Measurements from ENCODE around the gene ZNF536.

DNA sequence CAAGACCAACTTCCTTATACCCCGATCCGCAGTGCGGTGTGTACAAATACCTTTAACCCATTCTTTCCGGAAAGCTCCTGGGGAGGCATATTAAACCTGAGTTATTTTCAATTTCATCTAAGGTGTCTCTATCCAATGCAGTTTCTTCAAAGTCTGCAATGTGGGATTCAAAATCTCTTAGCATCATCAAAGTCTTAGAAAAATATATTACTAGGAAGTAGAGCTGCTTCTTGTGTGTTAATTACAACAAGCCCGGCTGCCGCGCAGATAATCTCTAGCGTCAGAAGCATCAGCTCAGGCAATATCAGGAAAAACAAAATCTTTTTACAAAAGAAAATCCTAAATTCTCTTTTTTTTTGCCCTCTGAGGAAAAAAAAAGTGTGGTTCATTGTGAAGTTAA is 48.1 kb downstream of the ZNF536 start:
- TF ChIP-seq, protein P1, sequence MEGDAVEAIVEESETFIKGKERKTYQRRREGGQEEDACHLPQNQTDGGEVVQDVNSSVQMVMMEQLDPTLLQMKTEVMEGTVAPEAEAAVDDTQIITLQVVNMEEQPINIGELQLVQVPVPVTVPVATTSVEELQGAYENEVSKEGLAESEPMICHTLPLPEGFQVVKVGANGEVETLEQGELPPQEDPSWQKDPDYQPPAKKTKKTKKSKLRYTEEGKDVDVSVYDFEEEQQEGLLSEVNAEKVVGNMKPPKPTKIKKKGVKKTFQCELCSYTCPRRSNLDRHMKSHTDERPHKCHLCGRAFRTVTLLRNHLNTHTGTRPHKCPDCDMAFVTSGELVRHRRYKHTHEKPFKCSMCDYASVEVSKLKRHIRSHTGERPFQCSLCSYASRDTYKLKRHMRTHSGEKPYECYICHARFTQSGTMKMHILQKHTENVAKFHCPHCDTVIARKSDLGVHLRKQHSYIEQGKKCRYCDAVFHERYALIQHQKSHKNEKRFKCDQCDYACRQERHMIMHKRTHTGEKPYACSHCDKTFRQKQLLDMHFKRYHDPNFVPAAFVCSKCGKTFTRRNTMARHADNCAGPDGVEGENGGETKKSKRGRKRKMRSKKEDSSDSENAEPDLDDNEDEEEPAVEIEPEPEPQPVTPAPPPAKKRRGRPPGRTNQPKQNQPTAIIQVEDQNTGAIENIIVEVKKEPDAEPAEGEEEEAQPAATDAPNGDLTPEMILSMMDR (conservative IDR thresholded peaks at IDR 0.05; ENCODE audit: low read depth, low read length), result no peak
- TF ChIP-seq EZH2 (IDR thresholded peaks at IDR 0.05; ENCODE audit: borderline replicate concordance, low read depth, low read length, poor library complexity, severe bottlenecking), result no peak
